OCI-LY7 (cell line): ENCODE measurements around the gene BACH2.

Experiments used
- EZH2phosphoT487 ChIP-seq: fragments of 200-600 bp; sonication (generic); IDR thresholded peaks from 2 replicates; pipeline ENCODE4 v1.6.1; 2018; ENCODE audit warnings: low read depth, borderline replicate concordance, mild to moderate bottlenecking, mixed run types, antibody characterized with exemption, low read length, moderate library complexity, mixed read lengths
- TF ChIP-seq, protein P1 (sequence below): fragments of 200-600 bp; sonication (generic); conservative IDR thresholded peaks from 2 replicates; pipeline ENCODE4 v1.5.1; 2014; ENCODE audit warnings: mild to moderate bottlenecking, antibody characterized with exemption, low read length, moderate library complexity, mixed read lengths

- TF ChIP-seq, protein P1, sequence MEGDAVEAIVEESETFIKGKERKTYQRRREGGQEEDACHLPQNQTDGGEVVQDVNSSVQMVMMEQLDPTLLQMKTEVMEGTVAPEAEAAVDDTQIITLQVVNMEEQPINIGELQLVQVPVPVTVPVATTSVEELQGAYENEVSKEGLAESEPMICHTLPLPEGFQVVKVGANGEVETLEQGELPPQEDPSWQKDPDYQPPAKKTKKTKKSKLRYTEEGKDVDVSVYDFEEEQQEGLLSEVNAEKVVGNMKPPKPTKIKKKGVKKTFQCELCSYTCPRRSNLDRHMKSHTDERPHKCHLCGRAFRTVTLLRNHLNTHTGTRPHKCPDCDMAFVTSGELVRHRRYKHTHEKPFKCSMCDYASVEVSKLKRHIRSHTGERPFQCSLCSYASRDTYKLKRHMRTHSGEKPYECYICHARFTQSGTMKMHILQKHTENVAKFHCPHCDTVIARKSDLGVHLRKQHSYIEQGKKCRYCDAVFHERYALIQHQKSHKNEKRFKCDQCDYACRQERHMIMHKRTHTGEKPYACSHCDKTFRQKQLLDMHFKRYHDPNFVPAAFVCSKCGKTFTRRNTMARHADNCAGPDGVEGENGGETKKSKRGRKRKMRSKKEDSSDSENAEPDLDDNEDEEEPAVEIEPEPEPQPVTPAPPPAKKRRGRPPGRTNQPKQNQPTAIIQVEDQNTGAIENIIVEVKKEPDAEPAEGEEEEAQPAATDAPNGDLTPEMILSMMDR = no peak
- no peak for TF ChIP-seq EZH2phosphoT487
Observed at GRCh38 chr6:89987830-89988229, 308.8 kb downstream of the BACH2 start.
